Uterus (tissue), 4 donors: ENCODE results near the gene ADCY5. TPM values are rescaled to one million over a fixed set of nuclear protein-coding genes. Genes with fewer than 3 reads are reported as not detected.

Experiments
- DNase-seq, 2 donors: peaks; one replicate each; pipeline ENCODE4 v3.0.0-alpha.2; 2019 to 2020
- H3K27ac ChIP-seq, 2 donors: fragments of 200-600 bp; sonication (generic); 1 replicate in 1 of 2; 2 replicates in 1 of 2; pipeline ENCODE4 v1.5.1; 2016 to 2018
- H3K27me3 ChIP-seq, 2 donors: fragments of 200-600 bp; sonication (generic); one replicate each; pipeline ENCODE4 v1.5.1; 2018 to 2019; ENCODE audit warnings: control low read depth in 1 of 2
- H3K36me3 ChIP-seq, 2 donors: fragments of 200-600 bp; sonication (generic); one replicate each; pipeline ENCODE4 v1.5.1; 2019; ENCODE audit warnings: control low read depth in 1 of 2
- H3K4me1 ChIP-seq, 2 donors: fragments of 200-600 bp; sonication (generic); one replicate each; pipeline ENCODE4 v1.5.1; 2018 to 2019; ENCODE audit warnings: control low read depth in 1 of 2
- H3K4me3 ChIP-seq, 2 donors: fragments of 200-600 bp; sonication (generic); 1 replicate in 1 of 2; 2 replicates in 1 of 2; pipeline ENCODE4 v1.5.1; 2018 to 2019; ENCODE audit warnings: mild to moderate bottlenecking in 1 of 2
- H3K9me3 ChIP-seq, 2 donors: fragments of 200-600 bp; sonication (generic); one replicate each; pipeline ENCODE4 v1.5.1; 2019; ENCODE audit warnings: control low read depth in 1 of 2
- POLR2A ChIP-seq, 2 donors: fragments of 450-650 bp; IDR thresholded peaks; one replicate each; pipeline ENCODE4 v1.6.1; 2016; ENCODE audit warnings: antibody characterized with exemption in 2 of 2, mild to moderate bottlenecking in 1 of 2, moderate library complexity in 1 of 2
- intact Hi-C: fragments of 100-400 bp; cut with DNase I; formaldehyde crosslinking; loops from one replicate; pipeline ENCODE4 v1.15.1; 2023; ENCODE audit warnings: low total_unique reads
- total RNA-seq, 4 donors: library from RNA; depleted of rRNA in 3 of 4; stranded (reverse); fragments of >200 nt in 3 of 4; gene quantifications; one replicate each; pipeline versions ENCODE4 v1.1.0 to v1.2.4, GENCODE V29; 2014 to 2023
- TF ChIP-seq, protein P1 (sequence below), 4 experiments: fragments of 200-600 bp in 2 of 4; fragments of 450-650 bp in 2 of 4; sonication (generic) in 2 of 4; IDR thresholded peaks; one replicate each; pipeline ENCODE4 v1.5.1; 2016 to 2019; ENCODE audit warnings: antibody characterized with exemption in 4 of 4, mild to moderate bottlenecking in 2 of 4, moderate library complexity in 1 of 4
- donor health status: DM: yes; HTN: yes; CAD: no.

ADCY5 gene
- total RNA-seq, 4 donors from 2014 or later = 21.1 to 43.5 (median 34.7) TPM

DNA sequence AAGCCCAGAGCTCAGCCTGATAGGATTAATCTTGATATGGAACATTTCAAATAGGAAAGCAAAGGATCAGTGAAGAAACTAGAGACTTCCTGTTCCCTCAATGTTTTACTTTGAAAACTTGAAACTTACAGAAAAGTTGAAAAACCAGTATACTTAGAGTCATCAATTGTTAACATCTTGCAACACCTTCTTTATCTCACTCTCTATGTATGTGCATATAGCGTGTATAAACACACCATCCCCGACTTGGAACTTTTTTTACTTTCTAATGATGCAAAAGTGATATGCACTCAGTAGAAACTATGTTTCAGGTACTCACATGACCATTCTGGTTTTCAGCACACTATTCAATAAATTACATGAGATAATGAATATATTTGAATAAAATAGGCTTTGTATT, 186.7 kb downstream of the ADCY5 start:
- Histone ChIP-seq H3K27me3 (no peaks in the 10 kb centered on the region), H3K9me3 (no peaks in the 10 kb centered on the region), H3K4me1 (no peaks in the 10 kb centered on the region), H3K36me3 (no peaks in the 10 kb centered on the region), H3K27ac (no peak overlapping the region), H3K4me3 (no peak overlapping the region)
- DNase-seq = no peak
- intact Hi-C loops = no loop called here
- no peak for TF ChIP-seq POLR2A (IDR thresholded peaks at IDR 0.05)
- TF ChIP-seq, protein P1, sequence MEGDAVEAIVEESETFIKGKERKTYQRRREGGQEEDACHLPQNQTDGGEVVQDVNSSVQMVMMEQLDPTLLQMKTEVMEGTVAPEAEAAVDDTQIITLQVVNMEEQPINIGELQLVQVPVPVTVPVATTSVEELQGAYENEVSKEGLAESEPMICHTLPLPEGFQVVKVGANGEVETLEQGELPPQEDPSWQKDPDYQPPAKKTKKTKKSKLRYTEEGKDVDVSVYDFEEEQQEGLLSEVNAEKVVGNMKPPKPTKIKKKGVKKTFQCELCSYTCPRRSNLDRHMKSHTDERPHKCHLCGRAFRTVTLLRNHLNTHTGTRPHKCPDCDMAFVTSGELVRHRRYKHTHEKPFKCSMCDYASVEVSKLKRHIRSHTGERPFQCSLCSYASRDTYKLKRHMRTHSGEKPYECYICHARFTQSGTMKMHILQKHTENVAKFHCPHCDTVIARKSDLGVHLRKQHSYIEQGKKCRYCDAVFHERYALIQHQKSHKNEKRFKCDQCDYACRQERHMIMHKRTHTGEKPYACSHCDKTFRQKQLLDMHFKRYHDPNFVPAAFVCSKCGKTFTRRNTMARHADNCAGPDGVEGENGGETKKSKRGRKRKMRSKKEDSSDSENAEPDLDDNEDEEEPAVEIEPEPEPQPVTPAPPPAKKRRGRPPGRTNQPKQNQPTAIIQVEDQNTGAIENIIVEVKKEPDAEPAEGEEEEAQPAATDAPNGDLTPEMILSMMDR (IDR thresholded peaks at IDR 0.05) = no peak

DNA sequence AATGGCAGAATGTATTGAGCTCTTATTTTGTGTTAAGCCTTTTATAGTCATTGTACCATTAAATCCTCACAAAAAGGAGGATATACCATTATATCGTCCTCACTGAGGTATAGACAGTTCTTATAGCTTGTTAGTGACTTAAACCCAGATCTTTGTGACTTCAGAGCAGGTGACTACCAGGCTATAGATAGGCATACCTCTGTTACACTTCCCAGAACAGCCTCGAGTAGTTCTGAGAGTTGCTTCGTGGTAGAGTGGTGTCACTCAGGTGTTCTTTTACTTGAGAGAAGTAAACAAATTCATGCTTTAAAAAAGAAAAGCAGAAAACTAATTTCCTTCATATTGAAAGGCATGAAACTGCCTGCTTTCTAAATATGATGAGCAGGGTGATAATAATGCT, 187.2 kb downstream of the ADCY5 start:
- intact Hi-C loops = no loop called here
- no peaks in the 10 kb centered on the region for H3K4me1 ChIP-seq
- no peaks in the 10 kb centered on the region for H3K36me3 ChIP-seq
- H3K27ac ChIP-seq = no peak overlapping the region
- H3K4me3 ChIP-seq = no peak overlapping the region
- TF ChIP-seq POLR2A (IDR thresholded peaks at IDR 0.05) = no peak
- TF ChIP-seq, protein P1 (IDR thresholded peaks at IDR 0.05) = no peak
- no peaks in the 10 kb centered on the region for H3K9me3 ChIP-seq
- no peaks in the 10 kb centered on the region for H3K27me3 ChIP-seq
- no peak for DNase-seq

DNA sequence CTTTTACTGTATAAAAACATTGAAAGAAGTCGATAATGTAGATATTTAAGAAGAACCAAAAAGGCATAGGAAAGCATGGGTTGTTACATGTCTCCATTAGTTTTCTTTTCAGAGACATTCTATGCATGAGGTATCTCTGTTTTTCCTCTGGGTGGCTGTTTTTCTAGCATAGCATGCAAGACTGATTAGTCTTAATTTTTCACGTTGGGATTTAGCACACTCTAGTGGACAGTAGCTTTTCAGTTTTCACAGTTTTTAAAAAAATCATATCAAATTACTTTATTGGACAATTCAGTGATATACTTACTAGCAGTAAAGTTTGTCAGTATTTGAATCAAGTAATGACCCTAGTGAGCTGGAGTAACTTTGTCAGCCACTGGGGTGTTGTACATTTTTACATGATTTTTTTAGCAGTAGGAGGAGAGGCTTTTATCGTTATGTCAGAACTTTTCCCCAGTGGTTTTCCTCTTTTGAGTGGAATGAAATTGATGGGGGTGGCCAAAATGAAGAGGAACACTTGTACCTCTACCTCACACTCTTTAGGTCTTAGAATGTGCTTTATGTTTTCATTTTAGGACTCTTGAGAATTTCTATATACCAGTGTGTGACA, 190.0 kb downstream of the ADCY5 start:
- Histone ChIP-seq H3K36me3 (no peaks in the 10 kb centered on the region), H3K27ac (no peak overlapping the region), H3K9me3 (no peaks in the 10 kb centered on the region), H3K4me3 (no peak overlapping the region), H3K4me1 (no peaks in the 10 kb centered on the region), H3K27me3 (no peaks in the 10 kb centered on the region)
- DNase-seq = no peak
- intact Hi-C loops = no loop called here
- TF ChIP-seq POLR2A (IDR thresholded peaks at IDR 0.05) = no peak
- TF ChIP-seq, protein P1 (IDR thresholded peaks at IDR 0.05) = peak; percentile 58 to 64 (median 60)

DNA sequence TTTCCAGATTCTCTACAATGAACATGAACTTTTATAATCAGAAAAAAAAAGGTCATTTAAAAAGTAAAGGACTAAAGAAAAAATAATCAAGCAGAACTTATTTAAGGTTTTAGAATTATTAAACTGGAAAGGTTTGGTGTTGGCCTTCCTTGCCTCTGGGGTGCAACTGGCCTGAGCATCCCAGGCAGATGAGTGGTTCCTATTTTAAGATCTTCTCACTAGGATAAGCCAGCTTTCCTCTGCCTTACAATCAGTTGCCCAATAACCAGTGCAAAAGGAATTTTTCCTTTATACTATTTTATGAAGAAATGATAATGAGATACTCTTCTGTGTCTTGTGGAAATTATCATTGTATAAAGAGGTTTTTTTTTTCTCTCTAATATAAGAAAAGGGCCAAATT, 190.5 kb downstream of the ADCY5 start:
- H3K36me3 ChIP-seq = no peaks in the 10 kb centered on the region
- TF ChIP-seq, protein P1 (IDR thresholded peaks at IDR 0.05) = no peak
- TF ChIP-seq POLR2A (IDR thresholded peaks at IDR 0.05) = no peak
- no peak overlapping the region for H3K4me3 ChIP-seq
- intact Hi-C loops = no loop called here
- no peaks in the 10 kb centered on the region for H3K9me3 ChIP-seq
- no peak for DNase-seq
- no peaks in the 10 kb centered on the region for H3K4me1 ChIP-seq
- no peaks in the 10 kb centered on the region for H3K27me3 ChIP-seq
- no peak overlapping the region for H3K27ac ChIP-seq

DNA sequence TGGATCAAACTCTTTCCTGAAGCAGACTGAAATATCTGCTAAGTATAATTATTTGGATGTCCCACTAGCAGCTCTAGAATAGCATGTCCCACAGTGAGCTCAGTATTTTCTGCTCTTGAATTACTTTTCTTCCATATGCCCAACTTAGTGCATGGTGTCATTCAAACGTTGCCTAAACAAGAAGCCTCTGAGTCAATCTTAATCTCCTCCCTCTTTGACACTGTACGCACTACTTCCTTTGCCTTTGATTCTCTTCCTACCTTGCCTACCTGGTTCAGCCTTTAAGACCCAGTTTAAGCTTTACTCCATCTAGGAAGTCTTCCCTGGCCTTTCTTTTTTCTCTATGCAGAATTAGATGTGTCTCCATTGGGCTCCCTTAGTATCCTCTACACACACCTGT, 192.6 kb downstream of the ADCY5 start:
- no peak overlapping the region for H3K27ac ChIP-seq
- no peaks in the 10 kb centered on the region for H3K27me3 ChIP-seq
- H3K4me3 ChIP-seq = no peak overlapping the region
- H3K9me3 ChIP-seq = no peaks in the 10 kb centered on the region
- H3K4me1 ChIP-seq = no peaks in the 10 kb centered on the region
- DNase-seq = no peak
- intact Hi-C loops = no loop called here
- H3K36me3 ChIP-seq = no peaks in the 10 kb centered on the region
- TF ChIP-seq POLR2A (IDR thresholded peaks at IDR 0.05) = no peak
- TF ChIP-seq, protein P1 (IDR thresholded peaks at IDR 0.05) = no peak
